ENCODE measurements around the gene NUDT7.

DNA sequence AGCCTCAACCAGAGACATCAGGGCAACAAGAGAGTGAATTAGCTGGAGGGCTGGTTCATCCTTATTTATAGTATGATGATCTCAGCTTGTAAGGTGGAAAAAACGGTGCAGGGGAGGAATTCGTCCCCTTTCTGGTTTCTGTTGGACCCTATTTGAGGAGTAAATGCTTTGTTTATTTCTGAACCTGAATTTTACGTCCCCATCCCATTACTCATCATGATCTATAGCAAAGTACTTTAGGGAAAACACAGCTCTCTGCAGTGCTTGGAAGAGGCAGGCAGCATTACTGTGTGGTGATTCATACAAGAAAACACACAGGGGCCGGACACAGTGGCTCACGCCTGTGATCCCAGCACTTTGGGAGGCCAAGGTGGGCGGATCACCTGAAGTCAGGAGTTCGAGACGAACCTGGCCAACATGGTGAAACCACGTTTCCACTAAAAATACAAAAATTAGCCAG lies 58.1 kb downstream of the NUDT7 start:
- TF ChIP-seq, protein P1, sequence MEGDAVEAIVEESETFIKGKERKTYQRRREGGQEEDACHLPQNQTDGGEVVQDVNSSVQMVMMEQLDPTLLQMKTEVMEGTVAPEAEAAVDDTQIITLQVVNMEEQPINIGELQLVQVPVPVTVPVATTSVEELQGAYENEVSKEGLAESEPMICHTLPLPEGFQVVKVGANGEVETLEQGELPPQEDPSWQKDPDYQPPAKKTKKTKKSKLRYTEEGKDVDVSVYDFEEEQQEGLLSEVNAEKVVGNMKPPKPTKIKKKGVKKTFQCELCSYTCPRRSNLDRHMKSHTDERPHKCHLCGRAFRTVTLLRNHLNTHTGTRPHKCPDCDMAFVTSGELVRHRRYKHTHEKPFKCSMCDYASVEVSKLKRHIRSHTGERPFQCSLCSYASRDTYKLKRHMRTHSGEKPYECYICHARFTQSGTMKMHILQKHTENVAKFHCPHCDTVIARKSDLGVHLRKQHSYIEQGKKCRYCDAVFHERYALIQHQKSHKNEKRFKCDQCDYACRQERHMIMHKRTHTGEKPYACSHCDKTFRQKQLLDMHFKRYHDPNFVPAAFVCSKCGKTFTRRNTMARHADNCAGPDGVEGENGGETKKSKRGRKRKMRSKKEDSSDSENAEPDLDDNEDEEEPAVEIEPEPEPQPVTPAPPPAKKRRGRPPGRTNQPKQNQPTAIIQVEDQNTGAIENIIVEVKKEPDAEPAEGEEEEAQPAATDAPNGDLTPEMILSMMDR (IDR thresholded peaks at IDR 0.05; ENCODE audit: low read depth, low read length, missing input control): no peak
- TF ChIP-seq TAF1 (conservative IDR thresholded peaks at IDR 0.05) (no peak), RAD21 (IDR thresholded peaks at IDR 0.05) (no peak)
- TF ChIP-seq, protein P2, sequence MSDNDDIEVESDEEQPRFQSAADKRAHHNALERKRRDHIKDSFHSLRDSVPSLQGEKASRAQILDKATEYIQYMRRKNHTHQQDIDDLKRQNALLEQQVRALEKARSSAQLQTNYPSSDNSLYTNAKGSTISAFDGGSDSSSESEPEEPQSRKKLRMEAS (IDR thresholded peaks at IDR 0.05): no peak
